Measurements from ENCODE around the gene ACBD6.

The ACBD6 gene

GRCh38 chr1:180268556-180269075 lies 233.8 kb downstream of the ACBD6 start:
- ATAC-seq, result no peak

GRCh38 chr1:180267761-180268555 lies 234.4 kb downstream of the ACBD6 start:
- no peak for ATAC-seq

GRCh38 chr1:180267211-180267561 lies 235.2 kb downstream of the ACBD6 start:
- no peak for ATAC-seq

- no peak for ATAC-seq
Observed at GRCh38 chr1:180266275-180267210, 235.8 kb downstream of the ACBD6 start.

- no peak for ATAC-seq
Observed at GRCh38 chr1:180265871-180266270, 236.5 kb downstream of the ACBD6 start.

GRCh38 chr1:180265201-180265600 lies 237.2 kb downstream of the ACBD6 start:
- ATAC-seq, result no peak

- no peak for ATAC-seq
Observed at GRCh38 chr1:180264595-180264994, 237.8 kb downstream of the ACBD6 start.

- no peak for ATAC-seq
Observed at GRCh38 chr1:180262628-180263488, 239.5 kb downstream of the ACBD6 start.

GRCh38 chr1:180261524-180262155 lies 240.7 kb downstream of the ACBD6 start:
- ATAC-seq, result no peak

GRCh38 chr1:180261030-180261429 lies 241.3 kb downstream of the ACBD6 start:
- no peak for ATAC-seq

GRCh38 chr1:180260541-180260940 lies 241.8 kb downstream of the ACBD6 start:
- no peak for ATAC-seq

GRCh38 chr1:180259431-180260338 lies 242.7 kb downstream of the ACBD6 start:
- ATAC-seq, result no peak

GRCh38 chr1:180258935-180259334 lies 243.4 kb downstream of the ACBD6 start:
- no peak for ATAC-seq

- ATAC-seq, result no peak
Observed at GRCh38 chr1:180258290-180258689, 244.1 kb downstream of the ACBD6 start.

- ATAC-seq, result no peak
Observed at GRCh38 chr1:180257486-180257885, 244.9 kb downstream of the ACBD6 start.

- ATAC-seq, result no peak
Observed at GRCh38 chr1:180257028-180257386, 245.4 kb downstream of the ACBD6 start.

- no peak for ATAC-seq
Observed at GRCh38 chr1:180256341-180257027, 245.9 kb downstream of the ACBD6 start.

- ATAC-seq, result no peak
Observed at GRCh38 chr1:180255536-180256340, 246.6 kb downstream of the ACBD6 start.

- no peak for ATAC-seq
Observed at GRCh38 chr1:180254854-180255253, 247.5 kb downstream of the ACBD6 start.

- no peak for ATAC-seq
Observed at GRCh38 chr1:180254496-180254819, 247.9 kb downstream of the ACBD6 start.
